ENCODE data around the gene GPHN.

DNA sequence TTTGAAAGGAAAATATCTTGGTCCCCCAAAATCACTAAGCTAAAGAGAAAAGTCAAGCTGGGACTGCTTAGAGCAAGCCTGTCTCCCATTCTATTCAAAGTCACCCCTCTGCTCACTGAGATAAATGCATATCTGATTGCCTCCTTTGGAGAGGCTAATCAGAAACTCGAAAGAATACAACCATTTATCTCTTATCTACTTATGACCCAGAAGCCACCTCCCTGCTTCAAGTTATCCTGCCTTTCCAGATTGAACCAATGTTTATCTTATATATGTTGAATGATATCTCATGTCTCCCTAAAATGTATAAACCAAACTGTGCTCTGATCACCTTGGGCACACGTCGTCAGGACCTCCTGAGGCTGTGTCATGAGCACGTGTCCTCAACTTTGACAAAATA lies 36.4 kb upstream of the GPHN start:
- TF ChIP-seq, protein P1, sequence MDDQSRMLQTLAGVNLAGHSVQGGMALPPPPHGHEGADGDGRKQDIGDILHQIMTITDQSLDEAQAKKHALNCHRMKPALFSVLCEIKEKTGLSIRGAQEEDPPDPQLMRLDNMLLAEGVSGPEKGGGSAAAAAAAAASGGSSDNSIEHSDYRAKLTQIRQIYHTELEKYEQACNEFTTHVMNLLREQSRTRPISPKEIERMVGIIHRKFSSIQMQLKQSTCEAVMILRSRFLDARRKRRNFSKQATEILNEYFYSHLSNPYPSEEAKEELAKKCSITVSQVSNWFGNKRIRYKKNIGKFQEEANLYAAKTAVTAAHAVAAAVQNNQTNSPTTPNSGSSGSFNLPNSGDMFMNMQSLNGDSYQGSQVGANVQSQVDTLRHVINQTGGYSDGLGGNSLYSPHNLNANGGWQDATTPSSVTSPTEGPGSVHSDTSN (IDR thresholded peaks at IDR 0.05): no peak
- TF ChIP-seq, protein P2, sequence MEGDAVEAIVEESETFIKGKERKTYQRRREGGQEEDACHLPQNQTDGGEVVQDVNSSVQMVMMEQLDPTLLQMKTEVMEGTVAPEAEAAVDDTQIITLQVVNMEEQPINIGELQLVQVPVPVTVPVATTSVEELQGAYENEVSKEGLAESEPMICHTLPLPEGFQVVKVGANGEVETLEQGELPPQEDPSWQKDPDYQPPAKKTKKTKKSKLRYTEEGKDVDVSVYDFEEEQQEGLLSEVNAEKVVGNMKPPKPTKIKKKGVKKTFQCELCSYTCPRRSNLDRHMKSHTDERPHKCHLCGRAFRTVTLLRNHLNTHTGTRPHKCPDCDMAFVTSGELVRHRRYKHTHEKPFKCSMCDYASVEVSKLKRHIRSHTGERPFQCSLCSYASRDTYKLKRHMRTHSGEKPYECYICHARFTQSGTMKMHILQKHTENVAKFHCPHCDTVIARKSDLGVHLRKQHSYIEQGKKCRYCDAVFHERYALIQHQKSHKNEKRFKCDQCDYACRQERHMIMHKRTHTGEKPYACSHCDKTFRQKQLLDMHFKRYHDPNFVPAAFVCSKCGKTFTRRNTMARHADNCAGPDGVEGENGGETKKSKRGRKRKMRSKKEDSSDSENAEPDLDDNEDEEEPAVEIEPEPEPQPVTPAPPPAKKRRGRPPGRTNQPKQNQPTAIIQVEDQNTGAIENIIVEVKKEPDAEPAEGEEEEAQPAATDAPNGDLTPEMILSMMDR (IDR thresholded peaks at IDR 0.05): no peak
- no peak for TF ChIP-seq GABPA (IDR thresholded peaks at IDR 0.05; ENCODE audit: low read depth)
- TF ChIP-seq, protein P3, sequence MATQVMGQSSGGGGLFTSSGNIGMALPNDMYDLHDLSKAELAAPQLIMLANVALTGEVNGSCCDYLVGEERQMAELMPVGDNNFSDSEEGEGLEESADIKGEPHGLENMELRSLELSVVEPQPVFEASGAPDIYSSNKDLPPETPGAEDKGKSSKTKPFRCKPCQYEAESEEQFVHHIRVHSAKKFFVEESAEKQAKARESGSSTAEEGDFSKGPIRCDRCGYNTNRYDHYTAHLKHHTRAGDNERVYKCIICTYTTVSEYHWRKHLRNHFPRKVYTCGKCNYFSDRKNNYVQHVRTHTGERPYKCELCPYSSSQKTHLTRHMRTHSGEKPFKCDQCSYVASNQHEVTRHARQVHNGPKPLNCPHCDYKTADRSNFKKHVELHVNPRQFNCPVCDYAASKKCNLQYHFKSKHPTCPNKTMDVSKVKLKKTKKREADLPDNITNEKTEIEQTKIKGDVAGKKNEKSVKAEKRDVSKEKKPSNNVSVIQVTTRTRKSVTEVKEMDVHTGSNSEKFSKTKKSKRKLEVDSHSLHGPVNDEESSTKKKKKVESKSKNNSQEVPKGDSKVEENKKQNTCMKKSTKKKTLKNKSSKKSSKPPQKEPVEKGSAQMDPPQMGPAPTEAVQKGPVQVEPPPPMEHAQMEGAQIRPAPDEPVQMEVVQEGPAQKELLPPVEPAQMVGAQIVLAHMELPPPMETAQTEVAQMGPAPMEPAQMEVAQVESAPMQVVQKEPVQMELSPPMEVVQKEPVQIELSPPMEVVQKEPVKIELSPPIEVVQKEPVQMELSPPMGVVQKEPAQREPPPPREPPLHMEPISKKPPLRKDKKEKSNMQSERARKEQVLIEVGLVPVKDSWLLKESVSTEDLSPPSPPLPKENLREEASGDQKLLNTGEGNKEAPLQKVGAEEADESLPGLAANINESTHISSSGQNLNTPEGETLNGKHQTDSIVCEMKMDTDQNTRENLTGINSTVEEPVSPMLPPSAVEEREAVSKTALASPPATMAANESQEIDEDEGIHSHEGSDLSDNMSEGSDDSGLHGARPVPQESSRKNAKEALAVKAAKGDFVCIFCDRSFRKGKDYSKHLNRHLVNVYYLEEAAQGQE (IDR thresholded peaks at IDR 0.05; ENCODE audit: low read depth, low read length): no peak
- no peak for TF ChIP-seq RCOR1 (IDR thresholded peaks at IDR 0.05; ENCODE audit: low read length)
- TF ChIP-seq POLR2AphosphoS5 (IDR thresholded peaks at IDR 0.05; ENCODE audit: low read depth, low read length): no peak
- TF ChIP-seq EZH2phosphoT487 (IDR thresholded peaks at IDR 0.05; ENCODE audit: borderline replicate concordance, low read depth): no peak
- TF ChIP-seq EP300 (IDR thresholded peaks at IDR 0.05; ENCODE audit: borderline replicate concordance in 1 of 2, low read depth in 1 of 2, low read length in 1 of 2): no peak
- TF ChIP-seq, protein P4, sequence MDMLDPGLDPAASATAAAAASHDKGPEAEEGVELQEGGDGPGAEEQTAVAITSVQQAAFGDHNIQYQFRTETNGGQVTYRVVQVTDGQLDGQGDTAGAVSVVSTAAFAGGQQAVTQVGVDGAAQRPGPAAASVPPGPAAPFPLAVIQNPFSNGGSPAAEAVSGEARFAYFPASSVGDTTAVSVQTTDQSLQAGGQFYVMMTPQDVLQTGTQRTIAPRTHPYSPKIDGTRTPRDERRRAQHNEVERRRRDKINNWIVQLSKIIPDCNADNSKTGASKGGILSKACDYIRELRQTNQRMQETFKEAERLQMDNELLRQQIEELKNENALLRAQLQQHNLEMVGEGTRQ (IDR thresholded peaks at IDR 0.05; ENCODE audit: borderline replicate concordance, low read depth, low read length): no peak

All from SK-N-SH (cell line).